Astrocyte (in vitro differentiated cells and primary cell): ENCODE results near the gene ENPP6. TPM values are rescaled to one million over a fixed set of nuclear protein-coding genes. Genes with fewer than 3 reads are reported as not detected.

Experiments
- DNase-seq: peaks from one replicate; pipeline ENCODE4 v3.0.0-alpha.2; 2010; ENCODE audit warnings: low read depth
- FAIRE-seq: peaks from 2 replicates; lab custom pipeline; 2011; peaks lifted over from hg19 to GRCh38; lab: Jason Lieb, UNC
- H2AFZ ChIP-seq: 2 replicates; pipeline ENCODE4 v1.6.0; 2012; ENCODE audit warnings: low read depth, low read length, inconsistent platforms
- H3K27ac ChIP-seq: 2 replicates; pipeline ENCODE4 v1.5.1; 2011; ENCODE audit warnings: low read depth, low read length, inconsistent platforms
- H3K27me3 ChIP-seq: 2 replicates; pipeline ENCODE4 v1.6.0; 2011; ENCODE audit warnings: low read length, inconsistent platforms; ENCODE audit not compliant: insufficient read depth
- H3K36me3 ChIP-seq: 2 replicates; pipeline ENCODE4 v1.5.1; 2011; ENCODE audit warnings: low read length, inconsistent platforms; ENCODE audit not compliant: insufficient read depth
- H3K4me1 ChIP-seq: 2 replicates; pipeline ENCODE4 v1.5.1; 2011; ENCODE audit warnings: low read length, inconsistent platforms; ENCODE audit not compliant: insufficient read depth
- H3K4me2 ChIP-seq: 2 replicates; pipeline ENCODE4 v1.6.0; 2012; ENCODE audit warnings: low read length, inconsistent platforms
- H3K4me3 ChIP-seq: 2 replicates; pipeline ENCODE4 v1.5.1; 2011; ENCODE audit warnings: low read depth, mild to moderate bottlenecking, low read length, inconsistent platforms; ENCODE audit not compliant: insufficient read depth
- H3K79me2 ChIP-seq: 2 replicates; pipeline ENCODE4 v1.6.0; 2012; ENCODE audit warnings: mild to moderate bottlenecking, low read length, inconsistent platforms; ENCODE audit not compliant: insufficient read depth
- H3K9ac ChIP-seq: 2 replicates; pipeline ENCODE4 v1.6.0; 2012; ENCODE audit warnings: mild to moderate bottlenecking, low read length, inconsistent platforms
- H3K9me3 ChIP-seq: 2 replicates; pipeline ENCODE4 v1.5.1; 2012; ENCODE audit warnings: low read depth, mild to moderate bottlenecking, low read length, inconsistent platforms; ENCODE audit not compliant: insufficient read depth
- H4K20me1 ChIP-seq: 2 replicates; pipeline ENCODE4 v1.6.0; 2012; ENCODE audit warnings: low read length, inconsistent platforms; ENCODE audit not compliant: insufficient read depth
- H3K27ac Mint-ChIP-seq: one replicate; pipeline ENCODE4 v1.8.0; 2021; ENCODE audit warnings: mild to moderate bottlenecking, mixed read lengths; ENCODE audit not compliant: unreplicated experiment
- H3K27me3 Mint-ChIP-seq: one replicate; pipeline ENCODE4 v1.8.0; 2021; ENCODE audit warnings: low read depth, mixed read lengths; ENCODE audit not compliant: unreplicated experiment
- H3K36me3 Mint-ChIP-seq: one replicate; pipeline ENCODE4 v1.8.0; 2021; ENCODE audit warnings: low read depth, mixed read lengths; ENCODE audit not compliant: unreplicated experiment
- H3K4me1 Mint-ChIP-seq: one replicate; pipeline ENCODE4 v1.8.0; 2021; ENCODE audit warnings: low read depth, mixed read lengths; ENCODE audit not compliant: unreplicated experiment
- H3K4me3 Mint-ChIP-seq: one replicate; pipeline ENCODE4 v1.8.0; 2021; ENCODE audit warnings: mild to moderate bottlenecking, moderate library complexity, mixed read lengths; ENCODE audit not compliant: unreplicated experiment
- H3K9me3 Mint-ChIP-seq: one replicate; pipeline ENCODE4 v1.8.0; 2021; ENCODE audit warnings: mild to moderate bottlenecking, mixed read lengths; ENCODE audit not compliant: unreplicated experiment
- CTCF ChIP-seq: IDR thresholded peaks from 2 replicates; pipeline ENCODE4 v1.5.1; 2011; ENCODE audit warnings: low read depth, mild to moderate bottlenecking, inconsistent platforms, low read length, moderate library complexity; ENCODE audit not compliant: insufficient read depth
- EZH2 ChIP-seq: IDR thresholded peaks from 2 replicates; pipeline ENCODE4 v1.6.1; 2012; ENCODE audit warnings: mild to moderate bottlenecking, low read length, inconsistent platforms; ENCODE audit not compliant: insufficient read depth
- total RNA-seq: library from RNA; stranded (reverse); gene quantifications from 2 replicates; pipeline ENCODE4 v1.2.1, GENCODE V29; 2021

Gene ENPP6
- total RNA-seq, 1 donor from 2014 or later: 0.50 TPM

- no peak overlapping the region for H3K9ac ChIP-seq
- H3K27me3 ChIP-seq: no peaks in the 10 kb centered on the region
- Mint-ChIP-seq H3K36me3 (no peaks in the 10 kb centered on the region), H3K27ac (no peak overlapping the region), H3K9me3 (peaks cover 3% of the 10 kb centered on the region), H3K27me3 (peaks cover 35% of the 10 kb centered on the region), H3K4me3 (no peak overlapping the region), H3K4me1 (no peaks in the 10 kb centered on the region)
- H4K20me1 ChIP-seq: no peaks in the 10 kb centered on the region
- TF ChIP-seq EZH2 (no peak), CTCF (no peak)
- H3K36me3 ChIP-seq: no peaks in the 10 kb centered on the region
- no peaks in the 10 kb centered on the region for H3K4me1 ChIP-seq
- no peak overlapping the region for H2AFZ ChIP-seq
- no peaks in the 10 kb centered on the region for H3K9me3 ChIP-seq
- H3K4me3 ChIP-seq: no peak overlapping the region
- no peak overlapping the region for H3K27ac ChIP-seq
- DNase-seq (no peak), FAIRE-seq (no peak)
- no peak overlapping the region for H3K4me2 ChIP-seq
- no peaks in the 10 kb centered on the region for H3K79me2 ChIP-seq
Measured at GRCh38 chr4:184120549-184121127, 97.0 kb downstream of the ENPP6 start.

- no peak for TF ChIP-seq CTCF
- no peak for TF ChIP-seq EZH2
- H3K36me3 ChIP-seq: no peaks in the 10 kb centered on the region
- Mint-ChIP-seq H3K36me3 (no peaks in the 10 kb centered on the region), H3K27ac (no peak overlapping the region), H3K4me1 (no peaks in the 10 kb centered on the region), H3K4me3 (no peak overlapping the region), H3K9me3 (peaks cover 2% of the 10 kb centered on the region), H3K27me3 (peaks cover 43% of the 10 kb centered on the region)
- FAIRE-seq (no peak), DNase-seq (no peak)
- H3K4me1 ChIP-seq: no peaks in the 10 kb centered on the region
- H4K20me1 ChIP-seq: no peaks in the 10 kb centered on the region
- no peak overlapping the region for H3K9ac ChIP-seq
- no peaks in the 10 kb centered on the region for H3K27me3 ChIP-seq
- H3K27ac ChIP-seq: no peak overlapping the region
- no peak overlapping the region for H2AFZ ChIP-seq
- no peaks in the 10 kb centered on the region for H3K9me3 ChIP-seq
- no peaks in the 10 kb centered on the region for H3K79me2 ChIP-seq
- H3K4me3 ChIP-seq: no peak overlapping the region
- H3K4me2 ChIP-seq: no peak overlapping the region
Measured at GRCh38 chr4:184117662-184118199, 99.9 kb downstream of the ENPP6 start.

GRCh38 chr4:184115399-184115798 is 102.3 kb downstream of the ENPP6 start:
- Histone ChIP-seq H3K27me3 (no peaks in the 10 kb centered on the region), H2AFZ (no peak overlapping the region), H3K4me1 (no peaks in the 10 kb centered on the region), H4K20me1 (no peaks in the 10 kb centered on the region), H3K79me2 (no peaks in the 10 kb centered on the region), H3K9ac (no peak overlapping the region), H3K36me3 (no peaks in the 10 kb centered on the region), H3K4me2 (no peak overlapping the region), H3K9me3 (no peaks in the 10 kb centered on the region), H3K4me3 (no peak overlapping the region), H3K27ac (no peak overlapping the region)
- FAIRE-seq (no peak), DNase-seq (no peak)
- no peak overlapping the region for H3K4me3 Mint-ChIP-seq
- no peaks in the 10 kb centered on the region for H3K4me1 Mint-ChIP-seq
- H3K36me3 Mint-ChIP-seq: peaks cover 1% of the 10 kb centered on the region
- no peak overlapping the region for H3K27ac Mint-ChIP-seq
- TF ChIP-seq EZH2 (no peak), CTCF (no peak)
- H3K27me3 Mint-ChIP-seq: peaks cover 48% of the 10 kb centered on the region
- H3K9me3 Mint-ChIP-seq: peaks cover 2% of the 10 kb centered on the region
